IMR-90 (cell line): ENCODE measurements around the gene PAMR1.

Source experiments
- BHLHE40 ChIP-seq: fragments of 150-350 bp; IDR thresholded peaks from 2 replicates; pipeline ENCODE4 v1.6.1; 2016; ENCODE audit warnings: mild to moderate bottlenecking, low read depth, low read length
- CEBPB ChIP-seq: IDR thresholded peaks from 2 replicates; pipeline ENCODE4 v1.6.1; 2012; ENCODE audit warnings: low read depth, low read length, improper control_type of control experiment
- MXI1 ChIP-seq: IDR thresholded peaks from 2 replicates; pipeline ENCODE4 v1.6.1; 2012; ENCODE audit warnings: low read depth, mild to moderate bottlenecking, low read length, moderate library complexity, borderline replicate concordance
- POLR2A ChIP-seq: IDR thresholded peaks from 2 replicates; pipeline ENCODE4 v1.6.1; 2012; ENCODE audit warnings: mild to moderate bottlenecking, low read depth, low read length
- RAD21 ChIP-seq: IDR thresholded peaks from 2 replicates; pipeline ENCODE4 v1.6.1; 2012; ENCODE audit warnings: low read length, improper control_type of control experiment
- RCOR1 ChIP-seq: IDR thresholded peaks from 2 replicates; pipeline ENCODE4 v1.6.1; 2012; ENCODE audit warnings: mild to moderate bottlenecking, low read length, improper control_type of control experiment; ENCODE audit not compliant: insufficient replicate concordance
- SMC3 ChIP-seq: fragments of 150-350 bp; IDR thresholded peaks from 2 replicates; pipeline ENCODE4 v1.6.1; 2016; ENCODE audit warnings: low read depth, mild to moderate bottlenecking, antibody characterized with exemption, low read length, moderate library complexity
- TF ChIP-seq, protein P1 (sequence below): conservative IDR thresholded peaks from 2 replicates; pipeline ENCODE4 v1.5.1; 2012; ENCODE audit warnings: mild to moderate bottlenecking, low read depth, low read length, improper control_type of control experiment
- TF ChIP-seq, protein P2 (sequence below): fragments of 150-350 bp; IDR thresholded peaks from 2 replicates; pipeline ENCODE4 v1.6.1; 2016; ENCODE audit warnings: low read depth, mild to moderate bottlenecking, low read length, moderate library complexity, borderline replicate concordance

DNA sequence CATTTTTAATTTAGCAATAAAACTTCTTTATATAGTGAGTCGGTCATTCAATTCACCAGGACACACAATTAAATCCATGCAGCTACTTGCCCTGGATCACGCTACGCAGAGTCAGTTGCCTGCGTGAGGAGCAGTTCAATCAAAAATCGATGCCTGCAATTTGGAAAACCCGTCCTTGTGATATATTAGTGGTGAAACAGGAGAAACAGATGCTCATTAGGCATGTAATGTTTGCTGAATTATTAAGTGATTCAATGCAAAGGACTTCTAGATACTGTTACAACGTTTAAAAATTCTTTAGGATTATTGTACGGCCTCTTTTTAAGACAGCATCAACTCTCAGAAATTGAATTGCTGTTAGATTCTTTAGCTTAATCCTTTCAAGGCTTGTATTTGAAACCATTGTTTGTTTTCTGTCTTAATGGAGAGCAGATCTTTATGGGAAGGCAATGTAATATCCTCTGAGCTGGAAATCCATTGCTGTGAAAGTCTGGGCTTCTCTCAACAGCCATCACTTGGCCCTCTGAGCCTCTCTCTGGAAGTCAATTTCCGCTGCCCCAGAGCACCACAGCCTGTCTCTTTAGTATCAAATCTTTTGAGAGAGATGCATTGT lies 20.1 kb upstream of the PAMR1 start:
- TF ChIP-seq, protein P1, sequence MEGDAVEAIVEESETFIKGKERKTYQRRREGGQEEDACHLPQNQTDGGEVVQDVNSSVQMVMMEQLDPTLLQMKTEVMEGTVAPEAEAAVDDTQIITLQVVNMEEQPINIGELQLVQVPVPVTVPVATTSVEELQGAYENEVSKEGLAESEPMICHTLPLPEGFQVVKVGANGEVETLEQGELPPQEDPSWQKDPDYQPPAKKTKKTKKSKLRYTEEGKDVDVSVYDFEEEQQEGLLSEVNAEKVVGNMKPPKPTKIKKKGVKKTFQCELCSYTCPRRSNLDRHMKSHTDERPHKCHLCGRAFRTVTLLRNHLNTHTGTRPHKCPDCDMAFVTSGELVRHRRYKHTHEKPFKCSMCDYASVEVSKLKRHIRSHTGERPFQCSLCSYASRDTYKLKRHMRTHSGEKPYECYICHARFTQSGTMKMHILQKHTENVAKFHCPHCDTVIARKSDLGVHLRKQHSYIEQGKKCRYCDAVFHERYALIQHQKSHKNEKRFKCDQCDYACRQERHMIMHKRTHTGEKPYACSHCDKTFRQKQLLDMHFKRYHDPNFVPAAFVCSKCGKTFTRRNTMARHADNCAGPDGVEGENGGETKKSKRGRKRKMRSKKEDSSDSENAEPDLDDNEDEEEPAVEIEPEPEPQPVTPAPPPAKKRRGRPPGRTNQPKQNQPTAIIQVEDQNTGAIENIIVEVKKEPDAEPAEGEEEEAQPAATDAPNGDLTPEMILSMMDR, result no peak
- TF ChIP-seq POLR2A, result no peak
- TF ChIP-seq SMC3, result no peak
- no peak for TF ChIP-seq MXI1
- TF ChIP-seq, protein P2, sequence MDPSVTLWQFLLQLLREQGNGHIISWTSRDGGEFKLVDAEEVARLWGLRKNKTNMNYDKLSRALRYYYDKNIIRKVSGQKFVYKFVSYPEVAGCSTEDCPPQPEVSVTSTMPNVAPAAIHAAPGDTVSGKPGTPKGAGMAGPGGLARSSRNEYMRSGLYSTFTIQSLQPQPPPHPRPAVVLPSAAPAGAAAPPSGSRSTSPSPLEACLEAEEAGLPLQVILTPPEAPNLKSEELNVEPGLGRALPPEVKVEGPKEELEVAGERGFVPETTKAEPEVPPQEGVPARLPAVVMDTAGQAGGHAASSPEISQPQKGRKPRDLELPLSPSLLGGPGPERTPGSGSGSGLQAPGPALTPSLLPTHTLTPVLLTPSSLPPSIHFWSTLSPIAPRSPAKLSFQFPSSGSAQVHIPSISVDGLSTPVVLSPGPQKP, result no peak
- TF ChIP-seq BHLHE40, result no peak
- TF ChIP-seq CEBPB, result no peak
- TF ChIP-seq RAD21, result no peak
- TF ChIP-seq RCOR1, result no peak
